Measurements from ENCODE around the gene CTNS. TPM values are rescaled to one million over a fixed set of nuclear protein-coding genes. Genes with fewer than 3 reads are reported as not detected.

CTNS gene
- 13.3 and 27.7 TPM in 2 replicates for total RNA-seq (ENCODE audit: low replicate concordance)

DNA sequence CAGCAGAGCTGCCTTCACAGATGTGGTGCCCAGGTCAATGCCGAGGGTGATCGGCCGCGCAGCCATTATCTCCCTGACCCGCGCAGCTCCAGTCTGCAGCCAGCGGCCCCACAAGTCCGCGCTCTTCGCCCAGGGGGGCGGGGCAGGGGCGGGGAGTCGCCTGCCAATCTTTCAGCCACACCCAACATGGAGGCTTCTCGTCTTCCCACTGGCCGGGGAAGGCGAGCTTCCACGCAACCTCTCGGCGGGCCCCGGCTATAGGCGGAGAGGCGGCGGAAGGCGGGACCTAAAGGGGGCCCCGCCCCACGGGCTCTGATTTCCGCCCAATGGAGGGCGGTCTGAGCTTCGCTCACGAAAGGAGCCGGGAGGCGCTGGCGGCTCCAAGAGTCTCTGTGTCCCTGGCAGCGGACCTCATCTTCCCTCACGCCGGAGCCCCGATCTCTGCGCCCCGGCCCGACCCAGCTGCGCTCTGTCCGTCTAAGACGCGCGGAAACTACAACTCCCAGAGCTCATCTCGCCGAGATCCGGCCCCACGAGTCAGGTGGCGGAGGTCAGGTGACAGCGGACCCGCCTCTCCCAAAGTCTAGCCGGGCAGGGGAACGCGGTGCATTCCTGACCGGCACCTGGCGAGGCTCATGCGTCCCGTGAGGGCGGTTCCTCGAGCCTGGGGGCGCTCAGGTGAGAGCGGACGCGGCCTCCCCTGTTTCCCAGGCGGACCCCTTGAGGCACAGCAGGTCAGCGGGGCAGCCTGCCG is at the start of gene CTNS, which contains the start of gene SHPK:
Gene CTNS (plus strand): TSS at position 607 of the 754 bp plus-strand sequence. CDS start 3,447 bp downstream, outside the sequence.
Gene SHPK (minus strand): TSS at position 97 of the 754 bp plus-strand sequence. CDS start 31 bp downstream, at position 66.
- peak within 1 kb of the TSS; percentile 92 for H3K4me3 ChIP-seq (ENCODE audit: low read depth, low read length)
- peak; percentile 93 for DNase-seq (ENCODE audit: low read depth)
- TF ChIP-seq, protein P1, sequence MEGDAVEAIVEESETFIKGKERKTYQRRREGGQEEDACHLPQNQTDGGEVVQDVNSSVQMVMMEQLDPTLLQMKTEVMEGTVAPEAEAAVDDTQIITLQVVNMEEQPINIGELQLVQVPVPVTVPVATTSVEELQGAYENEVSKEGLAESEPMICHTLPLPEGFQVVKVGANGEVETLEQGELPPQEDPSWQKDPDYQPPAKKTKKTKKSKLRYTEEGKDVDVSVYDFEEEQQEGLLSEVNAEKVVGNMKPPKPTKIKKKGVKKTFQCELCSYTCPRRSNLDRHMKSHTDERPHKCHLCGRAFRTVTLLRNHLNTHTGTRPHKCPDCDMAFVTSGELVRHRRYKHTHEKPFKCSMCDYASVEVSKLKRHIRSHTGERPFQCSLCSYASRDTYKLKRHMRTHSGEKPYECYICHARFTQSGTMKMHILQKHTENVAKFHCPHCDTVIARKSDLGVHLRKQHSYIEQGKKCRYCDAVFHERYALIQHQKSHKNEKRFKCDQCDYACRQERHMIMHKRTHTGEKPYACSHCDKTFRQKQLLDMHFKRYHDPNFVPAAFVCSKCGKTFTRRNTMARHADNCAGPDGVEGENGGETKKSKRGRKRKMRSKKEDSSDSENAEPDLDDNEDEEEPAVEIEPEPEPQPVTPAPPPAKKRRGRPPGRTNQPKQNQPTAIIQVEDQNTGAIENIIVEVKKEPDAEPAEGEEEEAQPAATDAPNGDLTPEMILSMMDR (IDR thresholded peaks at IDR 0.05; ENCODE audit: insufficient read depth, low read length) = no peak

DNA sequence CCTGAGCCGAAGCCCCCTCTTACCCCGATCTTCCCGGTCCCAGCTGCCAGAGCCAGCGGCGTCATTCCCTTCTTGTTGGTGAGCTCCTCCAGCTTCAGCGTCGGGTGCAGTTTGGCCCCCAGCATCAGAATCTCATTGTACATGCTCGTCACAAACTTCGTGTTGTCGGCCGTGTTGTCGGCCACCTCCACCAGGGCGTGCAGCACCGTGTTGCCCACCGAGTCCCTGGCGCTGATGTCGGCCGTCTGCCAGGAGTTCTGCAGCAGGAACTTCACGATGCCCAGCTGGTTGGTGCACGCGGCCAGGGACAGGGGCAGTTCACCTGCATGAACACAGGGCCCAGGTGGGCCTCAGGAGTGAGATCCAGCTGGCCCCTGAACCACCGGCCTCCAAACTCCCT is 46.8 kb upstream of the CTNS start:
- H3K4me3 ChIP-seq (ENCODE audit: low read depth, low read length) = no peak overlapping the region
- no peak for DNase-seq (ENCODE audit: low read depth)
- TF ChIP-seq, protein P1 (IDR thresholded peaks at IDR 0.05; ENCODE audit: insufficient read depth, low read length) = no peak

DNA sequence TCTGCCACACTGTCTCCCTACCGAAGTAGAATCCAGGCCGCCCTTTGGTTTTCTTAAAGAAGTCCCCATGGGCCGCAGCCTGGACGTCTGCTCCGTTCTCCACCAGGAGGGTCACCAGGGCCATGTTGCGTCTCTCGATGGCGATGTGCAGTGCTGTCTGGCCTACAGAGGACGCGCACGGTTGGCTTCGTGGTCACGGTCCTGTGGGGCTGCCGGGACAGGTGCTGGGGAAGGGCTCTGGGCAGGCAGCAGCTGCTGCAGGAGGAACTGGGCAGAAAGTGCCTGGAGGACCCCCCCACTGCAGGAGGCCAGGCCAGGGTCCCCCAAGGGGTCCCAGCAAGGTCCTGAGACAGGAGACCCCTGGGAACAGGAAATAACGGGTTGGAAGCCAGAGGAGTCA is 46.3 kb upstream of the CTNS start:
- TF ChIP-seq, protein P1 (IDR thresholded peaks at IDR 0.05; ENCODE audit: insufficient read depth, low read length) = no peak
- DNase-seq (ENCODE audit: low read depth) = no peak
- no peak overlapping the region for H3K4me3 ChIP-seq (ENCODE audit: low read depth, low read length)

DNA sequence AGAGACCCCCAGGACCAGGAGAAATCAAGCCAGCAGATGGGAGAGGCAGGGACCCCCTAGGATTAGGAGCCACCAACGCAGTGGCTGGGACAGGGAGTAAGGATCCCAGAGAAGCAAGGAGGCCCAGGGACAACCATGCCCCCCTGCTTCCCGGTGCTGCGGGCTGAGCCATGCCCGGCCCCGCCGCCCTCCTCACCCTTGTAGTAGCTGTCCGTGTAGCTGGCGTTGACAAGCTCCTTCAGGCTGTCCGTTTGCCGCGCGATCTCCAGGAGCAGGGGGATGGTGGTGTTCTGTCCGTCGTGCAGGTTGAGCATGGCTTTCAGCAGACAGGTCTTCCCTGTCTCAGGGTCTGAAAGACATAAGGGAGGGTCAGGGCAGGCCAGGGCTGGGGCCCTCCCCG is 45.8 kb upstream of the CTNS start:
- no peak overlapping the region for H3K4me3 ChIP-seq (ENCODE audit: low read depth, low read length)
- TF ChIP-seq, protein P1 (IDR thresholded peaks at IDR 0.05; ENCODE audit: insufficient read depth, low read length) = no peak
- DNase-seq (ENCODE audit: low read depth) = no peak

DNA sequence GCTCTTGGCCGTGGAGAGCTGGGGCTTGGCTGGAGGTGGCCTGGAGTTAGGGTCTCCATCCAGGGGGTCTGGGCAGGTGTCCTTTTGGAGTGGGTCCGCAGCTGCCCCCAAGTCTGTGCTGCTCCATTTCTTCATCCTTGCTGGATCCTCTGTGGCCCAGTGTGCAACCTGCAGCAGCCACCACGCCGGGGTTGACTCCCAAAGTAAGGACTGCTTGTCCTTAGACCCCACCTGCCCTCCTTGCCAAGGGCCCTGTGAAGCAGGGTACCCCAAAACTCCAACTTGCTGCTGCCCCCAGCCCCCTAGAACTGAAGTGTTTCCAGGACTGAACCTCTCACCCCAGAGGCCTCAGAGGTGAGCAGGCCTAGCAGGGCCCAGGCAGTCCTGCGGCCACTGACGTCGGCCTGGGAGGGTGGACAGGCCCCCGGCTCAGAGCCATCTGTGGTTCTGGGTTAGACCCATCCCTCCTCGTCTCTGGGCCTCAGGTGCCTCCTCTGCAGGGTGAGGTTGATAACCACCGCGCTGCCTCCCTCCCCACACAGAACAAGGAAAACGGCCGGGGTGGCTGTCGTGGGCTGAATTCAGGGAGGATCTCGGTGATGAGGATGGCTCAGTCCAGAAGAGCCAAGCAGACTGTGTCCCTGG is 44.2 kb upstream of the CTNS start:
- TF ChIP-seq, protein P1 (IDR thresholded peaks at IDR 0.05; ENCODE audit: insufficient read depth, low read length) = no peak
- H3K4me3 ChIP-seq (ENCODE audit: low read depth, low read length) = no peak overlapping the region
- DNase-seq (ENCODE audit: low read depth) = no peak

DNA sequence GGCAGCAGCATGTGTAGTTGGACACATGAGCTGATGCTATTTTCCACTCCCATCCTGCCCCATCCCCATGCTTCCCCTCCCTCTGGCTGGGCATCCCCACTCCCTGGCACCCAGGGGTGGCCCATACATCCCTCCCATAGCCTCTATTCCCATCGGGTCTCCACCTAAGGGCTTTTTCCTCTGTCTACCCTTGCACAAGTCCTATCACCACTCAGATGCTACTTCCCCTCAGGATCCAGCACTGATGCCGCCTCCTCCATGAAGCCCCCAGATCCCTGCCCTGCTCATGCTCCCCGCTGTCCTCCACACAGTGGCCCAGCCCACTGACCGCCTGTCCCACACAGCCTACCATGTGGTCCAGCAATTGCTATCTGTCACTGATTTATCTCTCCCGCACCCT is 43.2 kb upstream of the CTNS start:
- H3K4me3 ChIP-seq (ENCODE audit: low read depth, low read length) = no peak overlapping the region
- no peak for DNase-seq (ENCODE audit: low read depth)
- TF ChIP-seq, protein P1 (IDR thresholded peaks at IDR 0.05; ENCODE audit: insufficient read depth, low read length) = no peak
